ENCODE data around the gene ABCC8.

Gene ABCC8

GRCh38 chr11:17343257-17343656 lies 133.4 kb downstream of the ABCC8 start:
- DNase-seq, result no peak
